IPS-15b (cell line): Measurements from ENCODE around the gene CELF4.

Source experiments
- H3K27me3 ChIP-seq: one replicate; pipeline ENCODE4 v1.6.1; 2013; ENCODE audit warnings: low read length; ENCODE audit not compliant: control insufficient read depth, insufficient read depth
- H3K36me3 ChIP-seq: one replicate; pipeline ENCODE4 v1.6.1; 2013; ENCODE audit warnings: low read length; ENCODE audit not compliant: control insufficient read depth, insufficient read depth
- H3K4me1 ChIP-seq: one replicate; pipeline ENCODE4 v1.6.1; 2013; ENCODE audit warnings: mild to moderate bottlenecking, low read length; ENCODE audit not compliant: control insufficient read depth, insufficient read depth
- H3K4me3 ChIP-seq: one replicate; pipeline ENCODE4 v1.5.1; 2013; ENCODE audit warnings: low read depth, low read length
- H3K9ac ChIP-seq: one replicate; pipeline ENCODE4 v1.6.1; 2013; ENCODE audit warnings: low read depth, mild to moderate bottlenecking, low read length
- H3K9me3 ChIP-seq: one replicate; pipeline ENCODE4 v1.6.1; 2013; ENCODE audit warnings: mild to moderate bottlenecking, low read length; ENCODE audit not compliant: control insufficient read depth, insufficient read depth

Gene CELF4

DNA sequence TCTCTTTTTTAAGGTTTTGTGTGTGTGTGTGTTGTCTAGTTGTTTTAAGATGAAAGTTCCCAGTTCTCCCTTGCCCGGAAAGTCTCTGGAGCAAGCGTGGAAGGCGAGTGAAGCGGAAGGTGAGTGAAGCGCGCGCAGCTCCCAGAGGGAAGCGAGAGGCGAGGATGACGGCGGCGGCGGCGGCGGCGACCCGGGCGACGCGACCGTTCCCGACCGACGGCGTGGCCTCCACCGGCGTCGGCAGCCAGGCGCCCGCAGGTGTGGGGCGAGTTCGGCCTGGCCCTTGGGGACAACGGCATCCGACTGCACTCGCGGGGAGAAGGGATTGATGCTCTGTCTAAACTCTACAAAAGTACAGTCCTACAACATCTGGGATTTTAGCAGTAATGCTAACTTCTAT is 321.9 kb downstream of the CELF4 start:
- Histone ChIP-seq H3K4me1 (peaks cover 2% of the 10 kb centered on the region), H3K4me3 (no peak overlapping the region), H3K27me3 (peaks cover 14% of the 10 kb centered on the region)

DNA sequence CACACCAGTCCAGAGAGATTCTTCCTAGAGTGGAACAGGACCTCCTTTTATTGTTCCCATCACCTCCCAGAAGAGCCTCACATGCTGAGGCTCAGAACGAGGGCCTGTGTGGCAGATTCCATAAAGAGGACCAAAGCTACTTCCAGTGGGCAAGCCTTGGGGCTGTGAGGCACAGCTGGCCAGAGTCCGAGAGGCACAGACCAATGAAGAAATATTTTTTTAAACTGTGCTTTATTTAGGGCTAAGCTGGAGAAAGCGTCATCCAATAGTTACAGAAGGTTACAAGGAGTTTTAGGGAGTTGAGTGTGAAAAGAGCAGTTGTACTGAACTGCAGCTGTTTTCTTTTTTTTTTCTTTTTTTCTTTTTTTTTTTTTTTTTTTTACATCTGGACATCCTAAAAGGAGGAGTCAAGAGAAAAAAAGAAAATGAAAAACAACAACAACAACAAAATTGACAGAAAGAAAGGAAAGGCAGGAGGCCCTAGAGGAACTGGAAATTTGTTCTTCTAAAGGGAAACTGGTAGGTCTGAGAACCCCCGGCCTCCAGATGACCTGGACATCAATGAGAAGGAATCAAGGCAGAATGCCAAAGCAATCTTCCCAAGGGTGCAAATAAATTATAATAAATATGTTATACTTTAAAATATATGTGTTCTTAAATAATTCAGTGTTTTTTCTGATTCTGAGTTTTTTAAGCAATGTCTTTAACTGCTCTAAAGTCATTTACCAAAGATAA is 322.6 kb downstream of the CELF4 start:
- Histone ChIP-seq H3K27me3 (peaks cover 14% of the 10 kb centered on the region), H3K9ac (no peak overlapping the region)

More for the DNA sequence above, 321.9 kb downstream of the CELF4 start:
- H3K9me3 ChIP-seq: no peaks in the 10 kb centered on the region
- no peaks in the 10 kb centered on the region for H3K36me3 ChIP-seq
- H3K9ac ChIP-seq: no peak overlapping the region

DNA sequence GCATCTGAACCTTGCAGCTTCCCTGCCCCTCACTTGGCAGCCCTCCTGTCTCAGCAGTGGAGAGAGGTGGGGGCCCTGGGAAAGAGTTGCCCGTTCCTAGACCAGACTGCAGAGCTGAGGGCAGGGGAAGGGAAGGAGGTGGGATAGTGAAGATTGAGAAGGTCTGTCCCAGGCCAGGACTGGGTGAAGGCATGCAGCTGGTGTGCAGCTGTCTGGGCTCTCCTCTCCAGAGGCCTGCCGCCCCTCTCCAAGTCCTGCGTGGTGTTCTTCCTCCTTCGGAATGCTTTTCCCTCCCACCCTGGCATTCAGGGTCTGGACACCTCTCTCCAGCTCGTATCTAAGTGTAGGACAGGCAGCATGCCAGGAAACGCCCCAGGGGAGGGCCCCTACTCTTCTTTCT is 323.5 kb downstream of the CELF4 start:
- H3K9ac ChIP-seq: no peak overlapping the region

More for the DNA sequence above, 322.6 kb downstream of the CELF4 start:
- H3K9me3 ChIP-seq: no peaks in the 10 kb centered on the region
- H3K4me1 ChIP-seq: peaks cover 2% of the 10 kb centered on the region
- no peak overlapping the region for H3K4me3 ChIP-seq
- H3K36me3 ChIP-seq: no peaks in the 10 kb centered on the region

DNA sequence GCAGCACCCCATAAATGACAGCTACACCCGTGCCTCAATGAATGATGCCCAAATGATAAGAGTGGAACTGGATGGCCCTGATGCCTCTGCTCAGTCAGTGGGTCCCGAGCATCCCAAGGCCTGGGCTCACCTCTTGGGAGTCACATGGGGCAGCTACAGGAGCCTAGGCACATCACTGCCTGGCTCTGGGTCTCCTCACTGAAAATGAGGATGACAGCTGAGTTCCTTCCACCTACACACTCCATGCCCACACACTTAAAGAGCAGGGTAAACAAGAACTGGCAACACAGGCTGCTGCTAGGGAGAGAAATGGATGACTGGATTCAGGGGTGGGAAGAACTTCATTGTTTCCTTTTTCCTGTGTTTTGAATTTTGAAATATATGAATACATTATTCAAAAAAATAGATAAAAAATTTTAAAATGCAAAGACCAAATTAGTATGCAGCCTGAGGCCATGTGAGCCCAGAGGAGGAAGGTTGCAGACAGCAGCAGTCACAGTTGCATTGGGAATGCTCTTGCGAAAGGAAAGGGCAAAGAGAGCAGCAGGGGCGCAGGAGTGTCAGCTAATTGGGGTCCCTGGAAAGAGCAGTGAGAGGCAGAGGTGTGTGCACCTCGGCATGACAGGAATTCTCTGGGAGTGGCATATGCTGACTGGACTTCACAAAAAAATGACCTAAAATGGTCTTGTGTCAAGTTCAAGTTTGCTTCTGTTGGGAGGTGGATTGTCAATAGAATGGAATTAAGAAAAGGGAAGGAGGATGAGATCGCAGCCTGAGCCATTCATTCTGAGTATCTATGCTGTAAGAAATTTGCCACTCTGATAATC is 327.1 kb downstream of the CELF4 start:
- Histone ChIP-seq H3K4me1 (no peaks in the 10 kb centered on the region), H3K9ac (no peak overlapping the region), H3K9me3 (no peaks in the 10 kb centered on the region), H3K4me3 (no peak overlapping the region), H3K27me3 (peaks cover 8% of the 10 kb centered on the region), H3K36me3 (no peaks in the 10 kb centered on the region)

More for the DNA sequence above, 323.5 kb downstream of the CELF4 start:
- no peak overlapping the region for H3K4me3 ChIP-seq
- no peaks in the 10 kb centered on the region for H3K9me3 ChIP-seq
- H3K4me1 ChIP-seq: no peaks in the 10 kb centered on the region
- peaks cover 14% of the 10 kb centered on the region for H3K27me3 ChIP-seq
- no peaks in the 10 kb centered on the region for H3K36me3 ChIP-seq

DNA sequence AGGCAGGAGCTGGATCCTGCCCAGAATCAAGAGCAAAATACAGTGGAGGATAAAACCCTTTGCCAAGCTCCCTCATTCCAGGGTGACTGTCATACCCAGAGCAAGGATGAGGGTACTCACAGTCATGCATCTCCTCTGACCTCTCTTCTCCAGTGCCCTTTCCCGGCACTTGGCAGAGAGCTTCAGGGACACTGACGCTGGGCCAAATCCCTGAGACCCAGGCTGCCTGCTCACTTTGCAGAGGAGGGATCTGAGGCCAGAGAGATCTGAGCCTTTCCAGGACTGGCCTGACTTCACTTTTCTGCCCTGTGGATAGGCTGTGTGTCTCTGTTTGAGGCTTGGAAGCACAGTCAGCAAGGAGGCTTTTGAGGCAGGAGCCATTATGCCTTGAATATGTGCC is 330.0 kb downstream of the CELF4 start:
- Histone ChIP-seq H3K4me1 (no peaks in the 10 kb centered on the region), H3K4me3 (no peak overlapping the region)

DNA sequence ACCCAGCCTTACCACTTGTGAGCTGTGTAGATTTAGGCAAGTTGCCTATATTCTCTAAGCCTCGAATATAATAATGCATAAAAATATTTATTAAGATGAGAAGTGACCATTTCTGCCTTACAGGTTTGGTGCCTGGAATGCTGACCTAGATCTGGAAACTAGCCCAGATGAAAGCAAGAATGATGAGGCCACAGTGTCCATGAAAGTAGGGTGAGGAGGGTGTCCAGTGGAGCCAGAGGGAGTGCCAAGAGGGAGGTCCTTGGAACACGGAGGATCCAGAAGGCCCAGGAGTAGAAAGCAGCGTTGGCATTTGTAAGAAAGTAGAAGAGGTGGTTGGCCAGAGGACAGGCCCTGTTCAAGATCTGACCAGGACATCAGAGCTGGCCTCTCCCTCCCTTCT is 334.3 kb downstream of the CELF4 start:
- no peaks in the 10 kb centered on the region for H3K4me1 ChIP-seq
- H3K9ac ChIP-seq: no peak overlapping the region
- H3K4me3 ChIP-seq: no peak overlapping the region
- no peaks in the 10 kb centered on the region for H3K27me3 ChIP-seq
- no peaks in the 10 kb centered on the region for H3K9me3 ChIP-seq
- H3K36me3 ChIP-seq: no peaks in the 10 kb centered on the region

More for the DNA sequence above, 330.0 kb downstream of the CELF4 start:
- H3K9me3 ChIP-seq: no peaks in the 10 kb centered on the region
- H3K9ac ChIP-seq: no peak overlapping the region
- H3K36me3 ChIP-seq: no peaks in the 10 kb centered on the region
- H3K27me3 ChIP-seq: peaks cover 5% of the 10 kb centered on the region

DNA sequence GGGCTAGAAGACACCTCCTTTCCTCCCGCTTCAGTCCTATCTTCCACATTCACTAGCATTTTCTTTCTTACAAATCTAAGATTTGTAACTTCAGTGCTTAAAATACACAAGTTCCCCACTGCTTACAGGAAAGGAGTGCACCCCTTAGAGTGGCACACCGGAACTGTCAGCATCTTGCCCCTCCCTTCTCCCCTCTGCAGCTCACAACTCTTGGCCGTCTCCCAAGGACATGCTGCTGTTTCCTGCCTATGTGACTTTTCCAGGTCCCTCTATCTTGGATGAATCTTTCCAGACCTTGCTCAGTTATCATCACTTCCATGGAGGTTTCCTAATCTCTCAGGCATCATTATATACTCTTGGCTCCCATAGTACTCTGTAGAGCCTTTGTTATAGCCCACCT is 334.8 kb downstream of the CELF4 start:
- Histone ChIP-seq H3K36me3 (no peaks in the 10 kb centered on the region), H3K9me3 (no peaks in the 10 kb centered on the region), H3K9ac (no peak overlapping the region), H3K27me3 (no peaks in the 10 kb centered on the region), H3K4me3 (no peak overlapping the region), H3K4me1 (no peaks in the 10 kb centered on the region)

DNA sequence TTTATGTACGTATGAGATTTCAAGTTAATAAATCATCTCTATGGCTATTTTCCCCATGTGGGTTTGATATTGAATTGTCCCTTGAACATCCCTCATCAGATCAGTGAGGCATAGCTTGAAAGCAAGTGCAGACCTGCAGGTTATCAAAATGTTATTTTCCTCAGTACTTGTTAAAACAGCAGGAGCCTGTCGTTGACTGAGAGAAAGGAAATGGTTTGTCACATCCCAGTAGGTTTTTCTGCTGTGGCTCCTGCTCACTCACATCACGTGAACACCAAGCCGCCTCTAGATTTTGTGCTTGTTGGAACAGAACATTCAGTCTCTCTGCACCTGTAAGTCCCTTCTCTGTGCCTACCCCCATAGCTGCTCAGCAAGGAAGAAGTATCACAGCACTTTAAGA is 340.3 kb downstream of the CELF4 start:
- Histone ChIP-seq H3K4me1 (no peaks in the 10 kb centered on the region), H3K9me3 (no peaks in the 10 kb centered on the region), H3K4me3 (no peak overlapping the region), H3K27me3 (peaks cover 3% of the 10 kb centered on the region), H3K36me3 (no peaks in the 10 kb centered on the region), H3K9ac (no peak overlapping the region)

DNA sequence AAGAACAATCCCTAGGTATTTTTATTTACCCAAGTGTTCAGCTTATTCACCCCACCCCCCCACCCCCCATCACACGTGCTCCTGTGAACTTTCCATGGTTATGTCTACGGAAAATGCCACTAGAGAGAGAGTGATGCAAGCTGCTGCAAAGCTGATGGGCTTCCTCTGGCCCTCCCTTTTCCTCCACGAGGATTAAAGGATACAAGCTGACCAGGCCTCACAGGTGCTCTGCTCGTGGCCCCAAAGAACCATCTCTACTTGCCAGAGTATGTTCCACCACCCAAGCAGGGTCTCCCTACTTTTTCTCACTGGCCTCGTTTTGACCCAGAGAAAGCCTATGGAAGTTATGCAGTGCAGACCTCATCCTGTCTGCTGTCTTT is 342.6 kb downstream of the CELF4 start:
- H3K4me3 ChIP-seq: no peak overlapping the region
- peaks cover 13% of the 10 kb centered on the region for H3K4me1 ChIP-seq
- H3K9me3 ChIP-seq: no peaks in the 10 kb centered on the region
- peaks cover 11% of the 10 kb centered on the region for H3K27me3 ChIP-seq
- no peak overlapping the region for H3K9ac ChIP-seq
- no peaks in the 10 kb centered on the region for H3K36me3 ChIP-seq

DNA sequence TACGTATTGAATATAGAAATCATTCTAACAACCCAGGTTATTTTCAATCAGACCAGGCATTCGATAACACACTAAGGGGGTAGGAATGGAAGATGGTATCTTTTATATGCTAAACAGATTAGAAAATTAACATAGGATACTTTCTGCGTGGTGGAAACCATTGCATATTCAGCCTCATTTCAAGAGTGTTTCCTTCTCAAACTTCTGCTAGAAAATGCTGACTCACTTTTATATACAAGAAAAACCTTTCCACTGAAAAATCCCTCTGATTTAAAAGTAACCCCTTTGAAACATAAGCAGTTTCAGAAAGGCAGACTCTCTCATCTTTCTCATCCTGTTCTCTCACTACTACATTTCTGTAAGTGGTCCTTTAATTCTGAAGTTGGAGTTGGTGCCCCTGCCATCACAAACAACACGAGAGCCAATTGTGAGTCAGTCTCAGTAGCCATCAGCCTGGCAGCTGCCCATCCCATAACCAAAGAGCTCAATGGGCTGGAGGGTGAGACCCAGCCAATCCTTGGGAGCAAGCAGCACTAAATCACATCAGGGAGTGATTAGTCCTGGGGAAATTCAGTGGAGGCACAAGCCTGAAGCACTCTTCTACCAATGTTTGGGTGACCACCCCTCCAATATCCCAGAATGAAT is 343.1 kb downstream of the CELF4 start:
- Histone ChIP-seq H3K9me3 (no peaks in the 10 kb centered on the region), H3K4me1 (peaks cover 13% of the 10 kb centered on the region), H3K27me3 (peaks cover 11% of the 10 kb centered on the region), H3K36me3 (no peaks in the 10 kb centered on the region), H3K9ac (no peak overlapping the region), H3K4me3 (no peak overlapping the region)

DNA sequence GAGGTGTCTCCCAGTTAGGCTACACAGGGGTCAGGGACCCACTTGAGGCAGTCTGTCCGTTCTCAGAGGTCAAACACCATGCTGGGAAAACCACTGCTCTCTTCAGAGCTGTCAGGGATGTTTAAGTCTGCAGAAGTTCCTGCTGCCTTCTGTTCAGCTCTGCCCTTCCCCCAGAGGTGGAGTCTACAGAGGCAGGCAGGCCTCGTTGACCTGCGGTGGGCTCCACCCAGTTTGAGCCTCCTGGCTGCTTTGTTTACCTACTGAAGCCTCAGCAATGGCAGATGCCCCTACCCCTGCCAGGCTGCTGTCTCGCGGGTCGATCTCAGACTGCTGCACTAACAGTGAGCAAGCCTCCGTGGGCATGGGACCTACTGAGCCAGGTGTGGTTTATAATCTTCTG is 346.3 kb downstream of the CELF4 start:
- peaks cover 13% of the 10 kb centered on the region for H3K4me1 ChIP-seq
- no peaks in the 10 kb centered on the region for H3K9me3 ChIP-seq
- no peaks in the 10 kb centered on the region for H3K36me3 ChIP-seq
- H3K4me3 ChIP-seq: peak overlapping the region; percentile 13
- peaks cover 17% of the 10 kb centered on the region for H3K27me3 ChIP-seq
- no peak overlapping the region for H3K9ac ChIP-seq
